Thymus (tissue), 11 donors: ENCODE results near the gene TMED4. TPM values are rescaled to one million over a fixed set of nuclear protein-coding genes. Genes with fewer than 3 reads are reported as not detected.
A peak's percentile ranks its signal among the peaks of the same experiment; 100 is the strongest.

Source experiments
- DNase-seq, 9 donors: peaks; one replicate each; pipeline ENCODE4 v3.0.0-alpha.2; 2013; ENCODE audit warnings: low spot score in 9 of 9, low read depth in 6 of 9, missing footprints in 1 of 9
- H3K27ac ChIP-seq, 2 donors: one replicate each; pipeline ENCODE4 v1.5.1; 2013; ENCODE audit warnings: control low read depth in 1 of 2, low read depth in 1 of 2, low read length in 1 of 2, mild to moderate bottlenecking in 1 of 2, moderate library complexity in 1 of 2
- H3K27me3 ChIP-seq, 2 donors: one replicate each; pipeline ENCODE4 v1.5.1; 2013; ENCODE audit warnings: low read length in 1 of 2; ENCODE audit not compliant: control insufficient read depth in 2 of 2, insufficient read depth in 1 of 2
- H3K36me3 ChIP-seq, 2 donors: one replicate each; pipeline ENCODE4 v1.5.1; 2013; ENCODE audit warnings: low read length in 1 of 2, mild to moderate bottlenecking in 1 of 2, moderate library complexity in 1 of 2; ENCODE audit not compliant: control insufficient read depth in 2 of 2, insufficient read depth in 2 of 2
- H3K4me1 ChIP-seq, 2 donors: one replicate each; pipeline ENCODE4 v1.5.1; 2013; ENCODE audit warnings: low read length in 2 of 2; ENCODE audit not compliant: control insufficient read depth in 2 of 2, insufficient read depth in 2 of 2
- H3K4me3 ChIP-seq, 2 donors: one replicate each; pipeline ENCODE4 v1.5.1; 2013; ENCODE audit warnings: low read length in 2 of 2, control low read depth in 1 of 2, mild to moderate bottlenecking in 1 of 2
- H3K9me3 ChIP-seq, 2 donors: one replicate each; pipeline ENCODE4 v1.5.1; 2013; ENCODE audit warnings: low read length in 1 of 2, mild to moderate bottlenecking in 1 of 2; ENCODE audit not compliant: control insufficient read depth in 2 of 2, insufficient read depth in 1 of 2
- WGBS: extraction: QIAGEN DNeasy Blood & Tissue Kit; methylation state at CpG from one replicate; pipeline ENCODE4 v1.1.7; 2013; 5-methylcytosine and 5-hydroxymethylcytosine counted together
- polyA plus RNA-seq: library from polyadenylated mRNA; stranded (reverse); fragments of 200-250 nt; gene quantifications from one replicate; pipeline ENCODE4 v1.2.3, GENCODE V29; 2013
- total RNA-seq: library from RNA; stranded (reverse); fragments of 120-200 nt; gene quantifications from one replicate; pipeline ENCODE4 v1.2.4, GENCODE V29; 2013
- donor health status: healthy.

The TMED4 gene
- total and polyA plus RNA-seq, 2 donors, result 46.9 to 57.6 TPM

DNA sequence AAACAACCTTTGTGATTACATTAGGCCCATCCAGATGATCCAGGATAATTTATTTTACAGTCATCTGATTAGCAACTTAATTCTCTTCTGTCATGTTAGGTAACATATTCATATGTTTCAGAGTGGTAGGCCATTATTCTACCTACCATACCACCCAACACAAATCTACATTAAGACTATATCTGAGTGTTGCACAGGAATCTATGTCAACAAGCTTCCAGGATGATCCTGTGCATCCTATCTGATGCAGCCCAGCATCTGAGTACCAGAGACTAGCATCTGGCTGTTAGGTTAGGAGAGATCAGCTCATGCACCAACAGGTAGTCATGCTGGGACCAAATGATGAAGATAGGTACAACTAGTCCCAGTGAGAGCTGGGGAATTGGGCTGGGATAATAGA is 7.0 kb downstream of the TMED4 start:
- Histone ChIP-seq H3K9me3 (no peaks in the 10 kb centered on the region), H3K4me3 (no peak overlapping the region), H3K27ac (no peak overlapping the region), H3K36me3 (peaks cover 45 to 53% of the 10 kb centered on the region in 2 donors), H3K27me3 (no peaks in the 10 kb centered on the region), H3K4me1 (peaks cover 12 to 19% of the 10 kb centered on the region in 2 donors)
- no peak for DNase-seq

- Histone ChIP-seq H3K27ac (peak overlapping the region; percentile 65 to 85), H3K4me3 (peak overlapping the region; percentile 64 to 77), H3K36me3 (peaks cover 49 to 54% of the 10 kb centered on the region in 2 donors), H3K27me3 (no peaks in the 10 kb centered on the region), H3K4me1 (peaks cover 12 to 19% of the 10 kb centered on the region in 2 donors), H3K9me3 (no peaks in the 10 kb centered on the region)
- DNase-seq, result no peak
- 47% methylated on average over 18 of the region's 18 CpGs for WGBS
Observed at GRCh38 chr7:44574287-44574872, 7.7 kb downstream of the TMED4 start.

DNA sequence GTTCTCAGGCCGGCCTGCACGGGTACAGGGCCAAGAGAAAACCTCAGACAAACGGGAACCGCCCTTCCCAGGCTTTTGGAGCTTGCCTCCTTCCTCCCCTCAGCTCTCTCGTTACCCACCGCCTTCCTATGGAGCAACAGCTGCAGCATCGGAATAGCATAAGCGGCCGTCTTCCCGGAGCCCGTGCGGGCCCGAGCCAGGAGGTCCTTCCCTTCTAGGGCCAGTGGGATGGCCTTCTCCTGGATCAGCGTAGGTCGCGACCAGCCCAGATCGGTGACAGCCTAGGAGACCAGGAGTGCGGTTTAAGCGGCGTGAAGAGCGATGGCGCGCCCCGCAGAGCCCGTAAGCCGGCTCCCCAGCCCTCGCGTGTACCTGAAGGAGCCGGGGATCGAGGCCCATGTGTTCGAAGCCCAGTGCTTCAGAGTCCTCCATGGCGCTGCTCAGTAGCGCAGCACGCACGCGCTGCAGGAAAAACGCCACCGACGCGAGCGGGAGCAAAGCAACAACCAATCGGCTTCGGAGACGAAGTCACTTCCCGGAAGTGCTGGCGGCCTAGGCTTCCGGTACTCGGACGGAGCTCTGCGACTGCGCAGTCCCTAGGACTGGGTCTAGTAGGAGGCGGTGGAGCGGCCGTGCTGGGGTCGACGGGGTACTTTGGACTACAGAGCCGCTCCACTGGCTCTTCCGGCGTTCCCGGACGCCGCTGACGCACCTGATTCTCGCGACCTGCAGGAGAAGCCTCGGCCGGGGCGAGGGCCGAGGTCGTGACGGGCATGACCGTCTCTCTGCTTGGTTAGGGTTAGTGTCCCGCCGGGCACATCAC is 8.4 kb downstream of the TMED4 start, which contains the start of gene DDX56:
TSS of gene DDX56 (minus strand) at position 445 of the 823 bp plus-strand sequence. CDS start at position 432, 13 bp downstream.
- Histone ChIP-seq H3K27me3 (no peaks in the 10 kb centered on the region), H3K4me1 (peaks cover 12 to 19% of the 10 kb centered on the region in 2 donors), H3K27ac (peak within 1 kb of the TSS; percentile 65 to 85), H3K9me3 (no peaks in the 10 kb centered on the region), H3K4me3 (peak within 1 kb of the TSS; percentile 64 to 77), H3K36me3 (peaks cover 50 to 54% of the 10 kb centered on the region in 2 donors)
- peak; percentile 83 to 95 (median 90) for DNase-seq
- under 1% methylated on average over 74 of the region's 74 CpGs for WGBS

GRCh38 chr7:44572771-44573170 is 9.3 kb downstream of the TMED4 start:
- Histone ChIP-seq H3K36me3 (peaks cover 52 to 57% of the 10 kb centered on the region in 2 donors), H3K27ac (no peak overlapping the region), H3K4me1 (peaks cover 12 to 19% of the 10 kb centered on the region in 2 donors), H3K4me3 (peak overlapping the region; percentile 64 to 77), H3K9me3 (no peaks in the 10 kb centered on the region), H3K27me3 (no peaks in the 10 kb centered on the region)
- WGBS, result 88% methylated on average over 5 of the region's 5 CpGs
- DNase-seq, result no peak

DNA sequence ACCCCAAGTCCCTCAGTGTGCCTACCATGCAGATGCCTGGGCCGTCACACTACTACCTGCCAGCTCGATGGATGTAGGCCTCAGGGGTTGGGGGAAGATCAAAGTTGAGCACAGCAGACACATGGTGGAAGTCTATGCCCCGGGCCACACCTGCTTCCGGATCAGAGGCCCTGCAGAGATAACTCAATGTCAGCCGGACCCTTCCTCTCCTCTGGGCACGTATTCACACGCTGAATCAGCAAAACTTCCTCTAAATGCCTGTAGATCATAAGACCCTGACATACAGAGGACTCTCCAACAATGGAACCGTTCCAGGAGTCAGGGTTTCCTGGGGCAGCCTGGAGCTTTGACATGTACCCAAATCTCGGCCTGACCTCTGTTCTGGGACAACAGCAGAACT is 12.1 kb downstream of the TMED4 start:
- Histone ChIP-seq H3K27me3 (no peaks in the 10 kb centered on the region), H3K36me3 (peaks cover 71 to 74% of the 10 kb centered on the region in 2 donors), H3K27ac (no peak overlapping the region), H3K9me3 (no peaks in the 10 kb centered on the region), H3K4me1 (peaks cover 12 to 19% of the 10 kb centered on the region in 2 donors), H3K4me3 (no peak overlapping the region)
- DNase-seq, result no peak
- WGBS, result 97% methylated on average over 9 of the region's 9 CpGs

- 98% methylated on average over 17 of the region's 17 CpGs for WGBS
- no peak for DNase-seq
- no peaks in the 10 kb centered on the region for H3K9me3 ChIP-seq
- H3K4me3 ChIP-seq, result no peak overlapping the region
- no peaks in the 10 kb centered on the region for H3K27me3 ChIP-seq
- no peak overlapping the region for H3K27ac ChIP-seq
- peaks cover 4 to 11% of the 10 kb centered on the region in 2 donors for H3K4me1 ChIP-seq
- peaks cover 80% of the 10 kb centered on the region in 2 donors for H3K36me3 ChIP-seq
Observed at GRCh38 chr7:44568771-44569560, 13.1 kb downstream of the TMED4 start.

DNA sequence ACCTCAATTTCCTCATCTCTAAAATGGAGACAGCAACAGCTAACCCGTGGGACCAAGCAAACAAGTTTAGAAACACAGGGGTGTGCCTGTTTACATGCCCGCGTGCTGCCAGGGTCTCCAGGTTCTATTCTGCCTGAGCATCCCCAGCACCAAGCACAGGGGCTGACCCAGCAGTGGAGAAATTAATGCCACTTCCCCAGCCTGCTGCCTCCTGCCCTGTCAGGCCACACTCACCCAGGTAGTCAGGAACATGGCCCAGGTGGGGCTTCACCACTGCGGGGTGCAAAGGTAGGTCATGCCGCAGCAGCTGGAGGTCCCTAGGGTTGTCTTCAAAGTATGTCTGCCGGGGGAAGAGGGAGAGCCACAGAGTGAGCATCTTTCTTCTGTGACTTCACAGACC is 14.1 kb downstream of the TMED4 start:
- Histone ChIP-seq H3K27ac (no peak overlapping the region), H3K9me3 (no peaks in the 10 kb centered on the region), H3K36me3 (peaks cover 80% of the 10 kb centered on the region in 2 donors), H3K4me1 (peaks cover 4 to 5% of the 10 kb centered on the region in 2 donors), H3K27me3 (no peaks in the 10 kb centered on the region), H3K4me3 (no peak overlapping the region)
- WGBS, result 98% methylated on average over 6 of the region's 6 CpGs
- no peak for DNase-seq

DNA sequence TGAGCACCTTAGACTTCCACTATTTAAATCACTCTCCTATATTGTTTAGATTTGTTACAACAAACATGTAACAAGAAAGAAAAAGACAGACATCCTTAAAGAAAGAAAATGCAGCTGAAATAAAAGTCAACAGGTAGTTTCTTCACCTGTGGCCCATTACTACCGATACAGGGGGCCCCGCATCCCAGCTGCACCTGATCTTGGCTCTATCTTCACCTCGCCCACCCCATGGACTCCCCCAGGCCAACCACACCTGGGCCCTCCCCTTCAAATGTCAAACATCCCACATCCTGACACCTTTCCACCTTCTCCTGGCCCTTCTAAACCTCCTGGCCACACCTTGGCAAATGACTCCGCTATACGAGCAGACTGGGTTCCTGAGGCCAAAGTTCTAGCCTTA is 15.4 kb downstream of the TMED4 start:
- no peak for DNase-seq
- Histone ChIP-seq H3K4me1 (no peaks in the 10 kb centered on the region), H3K27me3 (no peaks in the 10 kb centered on the region), H3K9me3 (no peaks in the 10 kb centered on the region), H3K4me3 (no peak overlapping the region), H3K27ac (no peak overlapping the region), H3K36me3 (peaks cover 69 to 71% of the 10 kb centered on the region in 2 donors)
- 96% methylated on average over 5 of the region's 5 CpGs for WGBS
